Gastrocnemius medialis (tissue), 4 donors: ENCODE results near the gene POLR2B.

Experiments used
- CTCF ChIP-seq, 5 experiments: fragments of 450-650 bp in 3 of 5; fragments of 200-600 bp in 2 of 5; sonication (generic) in 2 of 5; IDR thresholded peaks in 4 of 5; conservative IDR thresholded peaks in 1 of 5; 1 replicate in 4 of 5; 2 replicates in 1 of 5; pipeline ENCODE4 v1.5.1; 2016 to 2019; ENCODE audit warnings: antibody characterized with exemption in 5 of 5, mild to moderate bottlenecking in 3 of 5, moderate library complexity in 3 of 5
- POLR2A ChIP-seq, 2 donors: fragments of 450-650 bp; IDR thresholded peaks; one replicate each; pipeline ENCODE4 v1.6.1; 2017; ENCODE audit warnings: antibody characterized with exemption in 2 of 2, mild to moderate bottlenecking in 2 of 2, moderate library complexity in 2 of 2

GRCh38 chr4:56976837-56977320 is 1.8 kb upstream of the POLR2B start:
- TF ChIP-seq POLR2A (IDR thresholded peaks at IDR 0.05) (no peak), CTCF (IDR thresholded peaks at IDR 0.05 in 4 of 5, conservative IDR thresholded peaks at IDR 0.05 in 1 of 5) (peak in 1 of 5 experiments; percentile 20)
